Mesendoderm (in vitro differentiated cells): ENCODE results near the gene RAB14.

Experiments
- DNase-seq: peaks from one replicate; pipeline ENCODE4 v3.0.0; 2013
- H2AK5ac ChIP-seq: 2 replicates; pipeline ENCODE4 v1.6.1; 2013; ENCODE audit warnings: low read length, inconsistent platforms
- H2BK120ac ChIP-seq: 2 replicates; pipeline ENCODE4 v1.6.1; 2013; ENCODE audit warnings: low read depth, mild to moderate bottlenecking, low read length, moderate library complexity, mixed read lengths
- H2BK15ac ChIP-seq: replicated peaks from 2 replicates; pipeline ENCODE4 v1.6.1; 2013; ENCODE audit warnings: low read depth, mild to moderate bottlenecking, moderate library complexity
- H2BK5ac ChIP-seq: 2 replicates; pipeline ENCODE4 v1.6.1; 2013; ENCODE audit warnings: low read length, inconsistent platforms
- H3K18ac ChIP-seq: 2 replicates; pipeline ENCODE4 v1.6.1; 2013; ENCODE audit warnings: mild to moderate bottlenecking, low read length, mixed read lengths
- H3K23ac ChIP-seq: one replicate; pipeline ENCODE4 v1.6.1; 2013; ENCODE audit warnings: low read length
- H3K27ac ChIP-seq: 2 replicates; pipeline ENCODE4 v1.5.1; 2013; ENCODE audit warnings: low read depth, mild to moderate bottlenecking, inconsistent platforms, low read length, moderate library complexity
- H3K27me3 ChIP-seq: 2 replicates; pipeline ENCODE4 v1.6.1; 2013; ENCODE audit warnings: low read length, control low read depth, mild to moderate bottlenecking, inconsistent platforms; ENCODE audit not compliant: insufficient read depth, poor library complexity
- H3K36me3 ChIP-seq: 2 replicates; pipeline ENCODE4 v1.6.1; 2013; ENCODE audit warnings: low read length, inconsistent platforms; ENCODE audit not compliant: control insufficient read depth, insufficient read depth
- H3K4ac ChIP-seq: one replicate; pipeline ENCODE4 v1.6.1; 2013; ENCODE audit warnings: low read depth, mild to moderate bottlenecking, low read length, moderate library complexity
- H3K4me1 ChIP-seq: 2 replicates; pipeline ENCODE4 v1.6.1; 2013; ENCODE audit warnings: low read depth, low read length, inconsistent platforms; ENCODE audit not compliant: control insufficient read depth
- H3K4me2 ChIP-seq: 2 replicates; pipeline ENCODE4 v1.6.1; 2013; ENCODE audit warnings: low read length
- H3K4me3 ChIP-seq: 2 replicates; pipeline ENCODE4 v1.5.1; 2013; ENCODE audit warnings: mild to moderate bottlenecking, low read length
- H3K56ac ChIP-seq: one replicate; pipeline ENCODE4 v1.6.1; 2013; ENCODE audit warnings: low read length
- H3K79me1 ChIP-seq: 2 replicates; pipeline ENCODE4 v1.6.1; 2013; ENCODE audit warnings: low read length, inconsistent platforms
- H3K79me2 ChIP-seq: 2 replicates; pipeline ENCODE4 v1.6.1; 2013; ENCODE audit warnings: mild to moderate bottlenecking, low read length; ENCODE audit not compliant: control insufficient read depth, insufficient read depth
- H3K9ac ChIP-seq: 2 replicates; pipeline ENCODE4 v1.6.1; 2013; ENCODE audit warnings: low read length, inconsistent platforms
- H4K5ac ChIP-seq: one replicate; pipeline ENCODE4 v1.6.1; 2013; ENCODE audit warnings: low read length
- H4K8ac ChIP-seq: one replicate; pipeline ENCODE4 v1.6.1; 2013; ENCODE audit warnings: low read depth, mild to moderate bottlenecking, control low read depth, low read length, moderate library complexity
- WGBS: extraction: QIAGEN DNeasy Blood & Tissue Kit; methylation state at CpG from one replicate; pipeline ENCODE4 v1.1.7; 2013; ENCODE audit warnings: low lambda C conversion rate, missing lambda C conversion rate; ENCODE audit not compliant: insufficient coverage; ENCODE audit errors: extremely low coverage; 5-methylcytosine and 5-hydroxymethylcytosine counted together

RAB14 gene

GRCh38 chr9:121157939-121158338, 43.7 kb downstream of the RAB14 start:
- no peak overlapping the region for H4K5ac ChIP-seq
- no peak overlapping the region for H3K23ac ChIP-seq
- no peak overlapping the region for H2BK120ac ChIP-seq
- H3K4me2 ChIP-seq = no peak overlapping the region
- H4K8ac ChIP-seq = no peak overlapping the region
- no peak for DNase-seq
- H3K36me3 ChIP-seq = no peaks in the 10 kb centered on the region
- H3K9ac ChIP-seq = no peak overlapping the region
- no peak overlapping the region for H3K56ac ChIP-seq
- no peak overlapping the region for H2BK15ac ChIP-seq
- H2AK5ac ChIP-seq = no peak overlapping the region
- H3K4me3 ChIP-seq = no peak overlapping the region
- no CpG with 5 or more reads among the region's 4 CpGs for WGBS
- no peaks in the 10 kb centered on the region for H3K79me2 ChIP-seq
- no peaks in the 10 kb centered on the region for H3K27me3 ChIP-seq
- H3K18ac ChIP-seq = no peak overlapping the region
- H3K4me1 ChIP-seq = no peaks in the 10 kb centered on the region
- H3K79me1 ChIP-seq = no peaks in the 10 kb centered on the region
- H3K4ac ChIP-seq = no peak overlapping the region
- no peak overlapping the region for H2BK5ac ChIP-seq
- H3K27ac ChIP-seq = no peak overlapping the region

- WGBS = no CpG with 5 or more reads among the region's 2 CpGs
- no peak overlapping the region for H3K4me2 ChIP-seq
- no peak overlapping the region for H3K23ac ChIP-seq
- no peak for DNase-seq
- no peaks in the 10 kb centered on the region for H3K27me3 ChIP-seq
- no peaks in the 10 kb centered on the region for H3K79me1 ChIP-seq
- no peaks in the 10 kb centered on the region for H3K36me3 ChIP-seq
- no peak overlapping the region for H2BK15ac ChIP-seq
- no peak overlapping the region for H3K27ac ChIP-seq
- no peak overlapping the region for H2BK120ac ChIP-seq
- no peak overlapping the region for H4K8ac ChIP-seq
- no peak overlapping the region for H3K18ac ChIP-seq
- H3K4me3 ChIP-seq = no peak overlapping the region
- no peak overlapping the region for H4K5ac ChIP-seq
- H3K9ac ChIP-seq = no peak overlapping the region
- H2AK5ac ChIP-seq = no peak overlapping the region
- H3K79me2 ChIP-seq = no peaks in the 10 kb centered on the region
- no peaks in the 10 kb centered on the region for H3K4me1 ChIP-seq
- no peak overlapping the region for H3K56ac ChIP-seq
- H2BK5ac ChIP-seq = no peak overlapping the region
- no peak overlapping the region for H3K4ac ChIP-seq
Observed at GRCh38 chr9:121156263-121156731, 45.4 kb downstream of the RAB14 start.

- no CpG with 5 or more reads among the region's 6 CpGs for WGBS
- H3K4me3 ChIP-seq = no peak overlapping the region
- no peak overlapping the region for H2BK5ac ChIP-seq
- DNase-seq = no peak
- H3K4me1 ChIP-seq = no peaks in the 10 kb centered on the region
- H3K56ac ChIP-seq = no peak overlapping the region
- no peaks in the 10 kb centered on the region for H3K27me3 ChIP-seq
- H4K8ac ChIP-seq = no peak overlapping the region
- no peak overlapping the region for H3K18ac ChIP-seq
- no peak overlapping the region for H3K4me2 ChIP-seq
- no peak overlapping the region for H3K4ac ChIP-seq
- H3K27ac ChIP-seq = no peak overlapping the region
- no peak overlapping the region for H2AK5ac ChIP-seq
- no peaks in the 10 kb centered on the region for H3K79me2 ChIP-seq
- H3K79me1 ChIP-seq = no peaks in the 10 kb centered on the region
- H2BK15ac ChIP-seq = no peak overlapping the region
- H4K5ac ChIP-seq = no peak overlapping the region
- H3K36me3 ChIP-seq = no peaks in the 10 kb centered on the region
- no peak overlapping the region for H3K9ac ChIP-seq
- no peak overlapping the region for H2BK120ac ChIP-seq
- no peak overlapping the region for H3K23ac ChIP-seq
Observed at GRCh38 chr9:121154782-121155181, 46.9 kb downstream of the RAB14 start.

- Histone ChIP-seq H3K4ac (no peak overlapping the region), H3K36me3 (no peaks in the 10 kb centered on the region), H4K5ac (no peak overlapping the region), H2AK5ac (no peak overlapping the region), H3K9ac (no peak overlapping the region), H2BK15ac (no peak overlapping the region), H3K18ac (no peak overlapping the region), H3K79me2 (no peaks in the 10 kb centered on the region), H3K79me1 (no peaks in the 10 kb centered on the region), H2BK5ac (no peak overlapping the region), H3K4me3 (no peak overlapping the region), H3K23ac (no peak overlapping the region), H4K8ac (no peak overlapping the region), H3K27me3 (no peaks in the 10 kb centered on the region), H3K56ac (no peak overlapping the region), H2BK120ac (no peak overlapping the region), H3K27ac (no peak overlapping the region), H3K4me1 (no peaks in the 10 kb centered on the region), H3K4me2 (no peak overlapping the region)
- WGBS = no CpG with 5 or more reads among the region's 1 CpG
- DNase-seq = no peak
Observed at GRCh38 chr9:121153642-121154041, 48.0 kb downstream of the RAB14 start.

GRCh38 chr9:121150188-121150587, 51.5 kb downstream of the RAB14 start:
- Histone ChIP-seq H2BK5ac (no peak overlapping the region), H2AK5ac (no peak overlapping the region), H3K79me1 (no peaks in the 10 kb centered on the region), H3K4me2 (no peak overlapping the region), H4K8ac (no peak overlapping the region), H3K79me2 (no peaks in the 10 kb centered on the region), H3K27me3 (no peaks in the 10 kb centered on the region), H3K4ac (no peak overlapping the region), H3K56ac (no peak overlapping the region), H3K23ac (no peak overlapping the region), H3K18ac (no peak overlapping the region), H2BK120ac (no peak overlapping the region), H2BK15ac (no peak overlapping the region), H3K4me1 (no peaks in the 10 kb centered on the region), H4K5ac (no peak overlapping the region), H3K4me3 (no peak overlapping the region), H3K36me3 (no peaks in the 10 kb centered on the region), H3K27ac (no peak overlapping the region), H3K9ac (no peak overlapping the region)
- no CpG with 5 or more reads among the region's 2 CpGs for WGBS
- no peak for DNase-seq

- no peak overlapping the region for H3K4me2 ChIP-seq
- H3K4me3 ChIP-seq = no peak overlapping the region
- peaks cover 2% of the 10 kb centered on the region for H3K4me1 ChIP-seq
- DNase-seq = no peak
- no peak overlapping the region for H2BK5ac ChIP-seq
- no peak overlapping the region for H3K23ac ChIP-seq
- no peak overlapping the region for H4K5ac ChIP-seq
- H3K27me3 ChIP-seq = no peaks in the 10 kb centered on the region
- H3K18ac ChIP-seq = no peak overlapping the region
- H4K8ac ChIP-seq = no peak overlapping the region
- no peak overlapping the region for H2BK15ac ChIP-seq
- no peak overlapping the region for H3K9ac ChIP-seq
- no peak overlapping the region for H2BK120ac ChIP-seq
- H3K27ac ChIP-seq = no peak overlapping the region
- peaks cover 1% of the 10 kb centered on the region for H3K36me3 ChIP-seq
- H2AK5ac ChIP-seq = no peak overlapping the region
- no peaks in the 10 kb centered on the region for H3K79me1 ChIP-seq
- no peak overlapping the region for H3K4ac ChIP-seq
- H3K56ac ChIP-seq = no peak overlapping the region
- no peaks in the 10 kb centered on the region for H3K79me2 ChIP-seq
- no CpG with 5 or more reads among the region's 2 CpGs for WGBS
Observed at GRCh38 chr9:121144482-121144881, 57.2 kb downstream of the RAB14 start.
